Mesothelial cell of epicardium (in vitro differentiated cells): ENCODE measurements around the gene KCNH3. TPM values are rescaled to one million over a fixed set of nuclear protein-coding genes. Genes with fewer than 3 reads are reported as not detected.

Experiments
- DNase-seq, 2 experiments: peaks; one replicate each; pipeline ENCODE4 v3.0.0; 2021; ENCODE audit warnings: low spot score in 2 of 2; ENCODE audit not compliant: unreplicated experiment in 2 of 2
- H3K27ac Mint-ChIP-seq: 2 replicates; pipeline ENCODE4 v1.8.0; 2021; ENCODE audit warnings: mixed read lengths
- H3K27me3 Mint-ChIP-seq: 2 replicates; pipeline ENCODE4 v1.8.0; 2021; ENCODE audit warnings: low read depth, mixed read lengths
- H3K36me3 Mint-ChIP-seq: 2 replicates; pipeline ENCODE4 v1.8.0; 2021; ENCODE audit warnings: mixed read lengths
- H3K4me1 Mint-ChIP-seq: 2 replicates; pipeline ENCODE4 v1.8.0; 2021; ENCODE audit warnings: mixed read lengths
- H3K4me3 Mint-ChIP-seq: 2 replicates; pipeline ENCODE4 v1.8.0; 2021; ENCODE audit warnings: mild to moderate bottlenecking, moderate library complexity, mixed read lengths
- H3K9me3 Mint-ChIP-seq: 2 replicates; pipeline ENCODE4 v1.8.0; 2021; ENCODE audit warnings: mixed read lengths
- total RNA-seq: library from RNA; stranded (reverse); gene quantifications from 3 replicates; pipeline ENCODE4 v1.2.1, GENCODE V29; 2021
- TF ChIP-seq, protein P1 (sequence below): fragments of 200-600 bp; sonication (generic); IDR thresholded peaks from one replicate; pipeline ENCODE4 v1.5.0; 2021; ENCODE audit warnings: antibody characterized with exemption; ENCODE audit not compliant: unreplicated experiment

KCNH3 gene
- total RNA-seq, 1 donor from 2014 or later: 1.8 TPM

DNA sequence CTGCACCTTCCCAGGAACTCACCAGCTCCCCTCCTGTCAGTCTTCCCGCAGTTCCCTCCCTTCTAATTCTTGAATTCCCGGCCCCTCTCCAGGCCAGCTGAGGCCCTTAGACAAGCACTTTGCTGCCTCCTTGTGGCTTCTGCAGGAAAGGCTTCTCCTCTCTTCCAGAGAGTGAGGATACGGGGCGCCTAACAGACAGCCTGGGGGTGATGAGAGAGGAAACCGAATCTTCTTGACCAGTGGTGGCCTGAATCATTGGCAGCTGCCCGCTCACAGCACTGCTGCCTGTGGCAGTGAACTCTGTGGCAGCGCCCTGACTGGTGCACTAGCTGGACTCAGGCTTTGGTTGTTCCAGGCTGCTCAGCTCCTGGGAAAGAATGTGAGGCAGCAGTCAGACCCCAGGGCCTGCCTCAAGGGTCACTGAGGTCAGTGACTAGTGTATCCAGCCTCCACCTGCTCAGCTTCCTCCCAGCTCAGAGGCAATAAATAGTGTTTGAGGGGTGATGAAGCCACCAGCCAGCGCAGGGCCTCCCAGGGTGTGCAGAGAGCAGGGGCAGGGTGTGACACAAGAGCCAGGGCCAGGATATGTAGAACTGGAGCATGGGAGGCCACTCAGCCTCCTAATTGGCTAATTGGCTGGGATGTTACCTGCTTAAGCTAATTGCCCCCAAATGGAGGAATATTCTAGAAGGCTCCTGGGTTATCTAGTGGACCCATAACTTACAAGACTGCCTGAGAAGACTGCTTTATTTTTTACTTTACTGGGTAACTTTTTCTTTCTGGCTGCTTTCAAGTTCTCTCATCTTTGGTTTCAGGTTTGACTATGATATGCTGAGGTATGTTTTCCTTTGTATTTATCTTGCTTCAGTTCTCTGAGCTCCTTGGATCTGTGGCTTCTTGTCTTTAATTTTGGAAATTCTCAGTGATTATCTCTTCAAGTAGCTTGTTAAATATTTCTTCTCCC lies 42.0 kb downstream of the KCNH3 start:
- peaks cover 5% of the 10 kb centered on the region for H3K36me3 Mint-ChIP-seq
- DNase-seq: peak; percentile 50 to 74
- H3K4me1 Mint-ChIP-seq: peaks cover 4% of the 10 kb centered on the region
- no peaks in the 10 kb centered on the region for H3K9me3 Mint-ChIP-seq
- H3K27ac Mint-ChIP-seq: no peak overlapping the region
- no peak overlapping the region for H3K4me3 Mint-ChIP-seq
- no peaks in the 10 kb centered on the region for H3K27me3 Mint-ChIP-seq
- TF ChIP-seq, protein P1, sequence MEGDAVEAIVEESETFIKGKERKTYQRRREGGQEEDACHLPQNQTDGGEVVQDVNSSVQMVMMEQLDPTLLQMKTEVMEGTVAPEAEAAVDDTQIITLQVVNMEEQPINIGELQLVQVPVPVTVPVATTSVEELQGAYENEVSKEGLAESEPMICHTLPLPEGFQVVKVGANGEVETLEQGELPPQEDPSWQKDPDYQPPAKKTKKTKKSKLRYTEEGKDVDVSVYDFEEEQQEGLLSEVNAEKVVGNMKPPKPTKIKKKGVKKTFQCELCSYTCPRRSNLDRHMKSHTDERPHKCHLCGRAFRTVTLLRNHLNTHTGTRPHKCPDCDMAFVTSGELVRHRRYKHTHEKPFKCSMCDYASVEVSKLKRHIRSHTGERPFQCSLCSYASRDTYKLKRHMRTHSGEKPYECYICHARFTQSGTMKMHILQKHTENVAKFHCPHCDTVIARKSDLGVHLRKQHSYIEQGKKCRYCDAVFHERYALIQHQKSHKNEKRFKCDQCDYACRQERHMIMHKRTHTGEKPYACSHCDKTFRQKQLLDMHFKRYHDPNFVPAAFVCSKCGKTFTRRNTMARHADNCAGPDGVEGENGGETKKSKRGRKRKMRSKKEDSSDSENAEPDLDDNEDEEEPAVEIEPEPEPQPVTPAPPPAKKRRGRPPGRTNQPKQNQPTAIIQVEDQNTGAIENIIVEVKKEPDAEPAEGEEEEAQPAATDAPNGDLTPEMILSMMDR: peak; percentile 49

DNA sequence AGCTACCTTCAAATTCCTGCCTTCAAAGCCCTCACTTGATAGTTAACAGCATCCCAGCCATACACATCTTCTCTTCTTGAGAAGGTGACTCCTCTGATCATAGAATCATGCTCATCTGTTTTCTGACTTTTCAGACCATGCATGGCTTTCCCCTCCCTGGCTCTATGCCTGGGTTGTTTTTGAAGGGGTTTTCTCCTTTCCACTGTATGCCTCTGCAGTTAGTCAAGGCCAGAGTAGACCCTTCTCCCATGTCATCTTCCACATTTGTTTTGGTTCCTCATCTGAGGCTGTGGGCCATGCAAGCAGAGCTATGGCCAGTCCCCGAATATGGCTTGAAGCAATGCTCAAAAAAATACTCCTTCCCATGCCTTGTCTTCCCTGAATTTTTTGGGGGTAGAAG lies 43.4 kb downstream of the KCNH3 start:
- no peaks in the 10 kb centered on the region for H3K27me3 Mint-ChIP-seq
- peaks cover 6% of the 10 kb centered on the region for H3K36me3 Mint-ChIP-seq
- H3K4me1 Mint-ChIP-seq: peaks cover 4% of the 10 kb centered on the region
- no peak overlapping the region for H3K4me3 Mint-ChIP-seq
- no peaks in the 10 kb centered on the region for H3K9me3 Mint-ChIP-seq
- no peak for DNase-seq
- TF ChIP-seq, protein P1: no peak
- H3K27ac Mint-ChIP-seq: no peak overlapping the region

DNA sequence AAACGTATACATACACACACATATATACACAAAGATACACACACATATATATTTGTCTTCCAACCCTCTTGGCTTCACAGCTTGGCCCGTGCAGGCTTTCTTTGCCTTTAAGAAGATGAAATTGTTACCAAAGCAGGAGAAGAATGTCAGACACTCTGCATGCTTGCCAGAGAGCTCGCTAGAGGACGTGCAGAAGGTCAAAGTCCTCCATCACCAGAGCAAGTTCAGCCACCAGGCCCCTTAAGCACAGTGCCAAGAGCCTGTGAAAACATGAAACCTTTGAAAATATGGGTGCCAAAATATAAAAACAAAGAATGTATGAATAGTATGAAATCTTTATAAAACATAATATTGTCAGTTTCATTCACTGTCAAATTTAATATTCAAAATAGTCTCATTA lies 44.0 kb downstream of the KCNH3 start:
- Mint-ChIP-seq H3K4me3 (no peak overlapping the region), H3K9me3 (no peaks in the 10 kb centered on the region), H3K27me3 (no peaks in the 10 kb centered on the region), H3K36me3 (peaks cover 6% of the 10 kb centered on the region), H3K4me1 (peaks cover 4% of the 10 kb centered on the region), H3K27ac (no peak overlapping the region)
- DNase-seq: no peak
- TF ChIP-seq, protein P1: no peak

DNA sequence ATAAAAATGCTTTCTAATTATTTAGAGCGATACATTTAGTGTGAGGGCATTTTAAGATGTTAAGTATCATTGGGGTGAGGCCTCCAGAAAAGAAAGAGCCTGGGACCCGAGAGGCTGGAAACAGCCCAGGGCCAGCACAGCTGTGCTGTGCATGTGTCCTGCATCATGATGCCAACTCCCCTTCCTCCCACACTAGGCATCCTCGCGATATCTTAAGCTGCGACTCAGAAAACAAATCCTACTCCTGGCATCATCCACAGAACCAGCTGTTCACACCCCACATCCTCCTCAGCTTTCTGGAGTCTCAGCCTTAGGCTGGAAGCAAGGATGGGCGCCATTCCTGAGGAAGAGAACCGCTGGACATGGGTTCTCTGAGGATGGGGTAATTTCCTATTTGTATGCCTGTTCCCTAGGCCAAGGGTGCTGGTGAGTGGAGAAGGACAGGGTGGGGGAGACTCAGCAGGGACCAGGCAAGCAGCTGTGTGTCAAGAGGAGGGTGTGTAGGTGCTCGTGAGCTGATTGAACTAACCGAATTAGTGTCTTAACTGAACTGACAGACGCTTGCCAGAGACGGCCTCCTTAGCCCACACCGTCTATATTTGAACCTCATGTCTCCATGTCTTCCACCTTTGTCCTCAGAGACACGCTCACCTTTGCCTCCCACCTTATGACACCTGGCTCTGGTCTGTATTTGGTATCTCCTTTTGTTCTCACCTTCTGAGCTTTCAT lies 44.7 kb downstream of the KCNH3 start:
- Mint-ChIP-seq H3K4me1 (peaks cover 4% of the 10 kb centered on the region), H3K27me3 (no peaks in the 10 kb centered on the region), H3K36me3 (peaks cover 6% of the 10 kb centered on the region), H3K27ac (no peak overlapping the region), H3K9me3 (no peaks in the 10 kb centered on the region), H3K4me3 (no peak overlapping the region)
- no peak for DNase-seq
- TF ChIP-seq, protein P1: no peak

DNA sequence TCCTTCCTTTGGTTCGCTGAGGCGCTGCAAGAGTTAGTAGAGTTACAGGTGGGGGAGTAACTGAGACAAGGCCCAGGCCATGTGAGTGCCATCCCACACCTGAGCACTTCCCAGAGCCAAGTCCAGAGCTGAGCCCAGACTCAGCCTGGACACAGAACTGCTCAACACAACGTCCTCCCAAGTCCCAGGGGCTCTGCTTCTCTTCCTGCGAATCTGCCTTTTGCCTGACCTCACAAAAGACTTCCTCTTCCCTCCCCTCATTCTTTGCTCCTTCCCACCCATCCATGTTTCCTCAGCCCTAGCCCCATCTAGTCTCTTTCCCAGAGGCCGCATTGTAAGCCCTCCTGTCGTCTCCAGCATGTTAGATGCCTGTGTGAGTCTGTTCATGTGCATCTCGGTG lies 45.8 kb downstream of the KCNH3 start:
- no peak for DNase-seq
- TF ChIP-seq, protein P1: no peak
- Mint-ChIP-seq H3K9me3 (no peaks in the 10 kb centered on the region), H3K36me3 (peaks cover 4% of the 10 kb centered on the region), H3K27me3 (no peaks in the 10 kb centered on the region), H3K4me1 (peaks cover 4% of the 10 kb centered on the region), H3K27ac (no peak overlapping the region), H3K4me3 (no peak overlapping the region)
